ENCODE measurements around the gene S100A9. TPM values are rescaled to one million over a fixed set of nuclear protein-coding genes. Genes with fewer than 3 reads are reported as not detected.

Gene S100A9
- polyA plus RNA-seq, 4 donors, result 57.0 to 509 (median 97.5) TPM

DNA sequence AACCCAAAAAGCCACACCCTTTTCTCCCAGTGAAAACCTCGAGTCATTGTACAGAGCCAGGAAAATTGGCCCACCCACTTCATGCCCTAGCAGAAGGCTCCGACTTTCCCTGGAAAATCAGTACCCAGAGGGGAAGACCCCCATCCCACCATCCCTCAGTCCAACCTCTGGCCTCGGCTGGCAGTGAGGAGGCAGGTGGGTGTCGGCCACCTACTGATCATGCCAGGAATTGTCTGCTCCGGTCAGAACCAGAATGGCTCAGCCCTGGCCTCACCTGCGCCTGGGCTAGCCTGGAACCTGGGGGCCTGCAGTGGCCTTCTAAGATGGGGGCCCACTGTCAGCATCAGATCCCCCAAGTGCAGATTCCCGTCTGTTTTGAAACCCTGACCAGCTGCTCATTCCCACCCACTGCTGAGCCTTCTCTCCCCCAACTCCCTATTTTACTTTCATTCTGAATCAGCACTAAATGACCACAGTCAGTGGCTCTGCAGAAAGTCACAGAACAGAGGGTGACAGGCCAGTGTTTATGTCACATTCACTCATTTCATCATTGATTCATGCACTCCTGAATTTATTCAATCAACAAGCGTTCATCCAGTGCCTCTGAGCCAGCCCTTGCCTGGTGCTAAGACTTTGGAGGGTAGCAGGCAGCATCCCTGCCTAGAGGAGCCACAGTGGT, 3.0 kb upstream of the S100A9 start:
- no peak for DNase-seq
- no peaks in the 10 kb centered on the region for H3K27me3 ChIP-seq (ENCODE audit: control insufficient read depth in 3 of 3, insufficient read depth in 3 of 3, low read length in 3 of 3)
- no peak for FAIRE-seq

DNA sequence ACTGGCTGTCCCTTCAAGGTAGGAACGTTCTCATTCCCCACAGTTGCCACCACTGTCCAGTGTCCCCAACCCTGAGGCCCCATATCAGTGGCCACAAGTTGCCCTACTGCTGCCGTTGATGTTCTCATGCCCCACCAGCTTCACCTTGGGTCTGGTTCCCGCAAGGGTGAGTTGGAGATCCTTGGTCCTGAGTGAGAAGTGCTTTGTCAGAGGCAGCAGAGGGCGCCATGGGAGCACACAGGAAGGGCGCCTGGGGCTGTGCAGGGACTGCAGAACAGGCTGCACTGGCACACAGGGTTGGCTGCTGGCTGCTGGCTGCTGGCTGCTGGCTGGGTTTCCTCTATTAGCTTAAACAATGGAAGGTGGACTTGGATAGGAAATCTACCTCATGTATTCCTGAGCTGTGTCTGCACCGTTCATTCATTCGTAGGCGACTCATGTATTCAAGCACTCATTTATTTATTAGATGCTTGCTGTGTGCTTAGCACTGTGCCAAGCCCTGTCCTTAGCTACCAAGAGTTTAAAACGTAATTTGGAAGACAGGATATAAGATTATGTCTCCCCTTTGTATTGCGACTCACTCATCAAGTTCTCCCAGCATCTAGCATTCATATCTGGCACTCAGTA, 2.1 kb upstream of the S100A9 start:
- WGBS, 3 donors, result 36 to 44% (median 39%) methylated on average over 10 of the region's 10 CpGs
- no peaks in the 10 kb centered on the region for H3K27me3 ChIP-seq (ENCODE audit: control insufficient read depth in 3 of 3, insufficient read depth in 3 of 3, low read length in 3 of 3)
- peak; percentile 56 to 71 for DNase-seq
- peaks cover 0 to 5% of the 10 kb centered on the region in 2 donors for H3K9me3 ChIP-seq (ENCODE audit: control insufficient read depth in 2 of 2, insufficient read depth in 1 of 2, low read depth in 1 of 2, low read length in 1 of 2)
- H3K27ac ChIP-seq (ENCODE audit: low read depth in 1 of 3, low read length in 2 of 3), result no peak overlapping the region
- H3K4me3 ChIP-seq (ENCODE audit: low read depth in 1 of 3, low read length in 3 of 3), result no peak overlapping the region
- no peaks in the 10 kb centered on the region for H3K36me3 ChIP-seq (ENCODE audit: control insufficient read depth in 3 of 3, insufficient read depth in 2 of 3, low read depth in 1 of 3, low read length in 3 of 3)
- FAIRE-seq, result no peak
- H3K4me1 ChIP-seq (ENCODE audit: control insufficient read depth in 3 of 3, insufficient read depth in 2 of 3, low read depth in 1 of 3, low read length in 2 of 3), result peaks cover 0 to 24% (median 0%) of the 10 kb centered on the region in 3 donors

More for the DNA sequence above, 3.0 kb upstream of the S100A9 start:
- Histone ChIP-seq H3K27ac (ENCODE audit: low read depth in 1 of 3, low read length in 2 of 3) (no peak overlapping the region), H3K4me3 (ENCODE audit: low read depth in 1 of 3, low read length in 3 of 3) (no peak overlapping the region), H3K4me1 (ENCODE audit: control insufficient read depth in 3 of 3, insufficient read depth in 2 of 3, low read depth in 1 of 3, low read length in 2 of 3) (peaks cover 0 to 17% (median 0%) of the 10 kb centered on the region in 3 donors), H3K9me3 (ENCODE audit: control insufficient read depth in 2 of 2, insufficient read depth in 1 of 2, low read depth in 1 of 2, low read length in 1 of 2) (peaks cover 0 to 5% of the 10 kb centered on the region in 2 donors), H3K36me3 (ENCODE audit: control insufficient read depth in 3 of 3, insufficient read depth in 2 of 3, low read depth in 1 of 3, low read length in 3 of 3) (no peaks in the 10 kb centered on the region)
- WGBS, 3 donors, result 34 to 63% (median 45%) methylated on average over 8 of the region's 8 CpGs

DNA sequence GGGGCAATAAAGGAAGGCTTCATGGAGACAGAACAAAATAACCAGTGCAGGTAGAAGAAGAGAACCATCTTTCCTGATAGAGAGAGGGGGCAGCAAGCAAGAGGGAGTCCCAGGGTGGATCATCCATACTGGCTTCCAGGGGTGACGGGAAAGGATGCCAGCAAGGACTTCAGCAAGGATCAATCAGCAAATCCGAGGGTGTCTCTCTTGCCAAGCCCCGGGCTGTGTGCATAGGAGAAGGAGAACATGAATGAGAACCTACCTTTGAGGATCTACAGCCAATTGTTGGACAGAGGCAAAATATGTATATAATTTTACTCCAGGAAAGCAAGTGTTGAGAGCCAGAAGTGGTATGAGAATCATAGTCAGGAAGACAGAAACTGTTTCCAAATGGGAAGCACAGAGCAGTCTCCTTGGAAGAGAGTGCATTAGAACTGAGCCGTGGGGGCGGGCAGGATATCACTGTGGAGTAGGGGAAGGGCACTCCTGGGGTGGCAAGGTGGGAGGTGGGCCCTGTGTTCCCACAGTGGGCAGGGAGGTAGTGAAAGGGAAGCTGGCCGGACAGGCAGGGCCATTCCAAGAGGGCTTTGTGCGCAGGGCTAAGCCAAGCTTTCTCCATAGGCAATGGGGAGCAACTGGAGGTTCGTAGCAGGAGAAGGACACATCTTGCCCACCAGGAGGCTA, 1.1 kb upstream of the S100A9 start:
- H3K9me3 ChIP-seq (ENCODE audit: control insufficient read depth in 2 of 2, insufficient read depth in 1 of 2, low read depth in 1 of 2, low read length in 1 of 2), result peaks cover 0 to 5% of the 10 kb centered on the region in 2 donors
- peaks cover 0 to 30% (median 0%) of the 10 kb centered on the region in 3 donors for H3K4me1 ChIP-seq (ENCODE audit: control insufficient read depth in 3 of 3, insufficient read depth in 2 of 3, low read depth in 1 of 3, low read length in 2 of 3)
- no peaks in the 10 kb centered on the region for H3K27me3 ChIP-seq (ENCODE audit: control insufficient read depth in 3 of 3, insufficient read depth in 3 of 3, low read length in 3 of 3)
- no peak overlapping the region for H3K27ac ChIP-seq (ENCODE audit: low read depth in 1 of 3, low read length in 2 of 3)
- DNase-seq (no peak), FAIRE-seq (no peak)
- no peak overlapping the region for H3K4me3 ChIP-seq (ENCODE audit: low read depth in 1 of 3, low read length in 3 of 3)
- WGBS, 3 donors, result 83 to 90% (median 89%) methylated on average over 8 of the region's 8 CpGs
- peaks cover 0 to 2% (median 0%) of the 10 kb centered on the region in 3 donors for H3K36me3 ChIP-seq (ENCODE audit: control insufficient read depth in 3 of 3, insufficient read depth in 2 of 3, low read depth in 1 of 3, low read length in 3 of 3)

DNA sequence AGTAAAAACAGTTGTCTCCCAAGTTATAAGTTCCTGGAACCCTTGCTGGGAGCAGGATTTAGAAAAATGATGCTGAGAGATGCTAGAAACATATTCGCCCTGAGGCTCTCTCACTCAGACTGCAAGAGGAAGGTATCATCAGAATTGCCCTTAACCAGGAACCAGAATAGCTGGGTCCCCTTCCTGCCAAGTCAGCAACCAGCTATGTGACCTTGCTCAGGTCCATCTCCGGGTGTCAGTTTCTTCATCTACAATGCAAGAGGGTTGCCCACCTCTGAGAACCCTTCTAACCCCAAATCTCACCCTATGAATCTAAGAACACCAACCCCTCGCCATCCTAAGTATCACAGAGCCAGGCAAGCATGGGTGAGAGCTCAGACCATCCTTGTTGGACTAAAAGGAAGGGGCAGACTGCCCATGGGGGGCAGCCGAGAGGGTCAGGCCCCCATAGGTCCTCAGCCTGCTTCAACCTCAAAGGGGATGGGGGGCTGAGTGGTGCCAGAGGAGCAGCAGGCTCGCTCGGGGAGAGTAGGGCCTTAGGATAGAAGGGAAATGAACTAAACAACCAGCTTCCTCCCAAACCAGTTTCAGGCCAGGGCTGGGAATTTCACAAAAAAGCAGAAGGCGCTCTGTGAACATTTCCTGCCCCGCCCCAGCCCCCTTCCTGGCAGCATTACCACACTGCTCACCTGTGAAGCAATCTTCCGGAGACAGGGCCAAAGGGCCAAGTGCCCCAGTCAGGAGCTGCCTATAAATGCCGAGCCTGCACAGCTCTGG, 390 bp upstream of the S100A9 start:
- Histone ChIP-seq H3K27ac (ENCODE audit: low read depth in 1 of 3, low read length in 2 of 3) (peak overlapping the region in 1 of 3 donors; percentile 23), H3K4me1 (ENCODE audit: control insufficient read depth in 3 of 3, insufficient read depth in 2 of 3, low read depth in 1 of 3, low read length in 2 of 3) (peaks cover 0 to 35% (median 0%) of the 10 kb centered on the region in 3 donors), H3K4me3 (ENCODE audit: low read depth in 1 of 3, low read length in 3 of 3) (no peak overlapping the region), H3K9me3 (ENCODE audit: control insufficient read depth in 2 of 2, insufficient read depth in 1 of 2, low read depth in 1 of 2, low read length in 1 of 2) (peaks cover 0 to 5% of the 10 kb centered on the region in 2 donors), H3K36me3 (ENCODE audit: control insufficient read depth in 3 of 3, insufficient read depth in 2 of 3, low read depth in 1 of 3, low read length in 3 of 3) (peaks cover 0 to 2% (median 0%) of the 10 kb centered on the region in 3 donors), H3K27me3 (ENCODE audit: control insufficient read depth in 3 of 3, insufficient read depth in 3 of 3, low read length in 3 of 3) (no peaks in the 10 kb centered on the region)
- peak; percentile 34 to 77 for DNase-seq
- FAIRE-seq, result no peak
- 45 to 54% (median 50%) methylated on average over 9 to 10 of the region's 10 CpGs for WGBS, 3 donors

DNA sequence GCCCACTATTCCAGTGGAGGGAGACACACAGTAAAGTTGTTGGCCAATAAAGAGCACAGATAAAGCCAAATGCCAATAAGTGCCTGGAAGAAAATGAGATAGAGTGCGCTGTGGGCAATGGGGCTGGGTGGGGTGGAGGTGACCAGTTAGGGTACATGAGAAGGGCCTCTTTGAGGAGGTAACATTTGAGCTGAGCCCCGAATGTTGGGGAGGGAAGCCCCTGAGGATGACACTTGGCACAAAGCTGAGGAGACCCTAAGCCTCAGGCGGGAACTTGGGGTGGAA, 979 bp downstream of the S100A9 start:
- Histone ChIP-seq H3K4me1 (ENCODE audit: control insufficient read depth in 3 of 3, insufficient read depth in 2 of 3, low read depth in 1 of 3, low read length in 2 of 3) (peaks cover 0 to 49% (median 0%) of the 10 kb centered on the region in 3 donors), H3K36me3 (ENCODE audit: control insufficient read depth in 3 of 3, insufficient read depth in 2 of 3, low read depth in 1 of 3, low read length in 3 of 3) (peaks cover 0 to 2% (median 0%) of the 10 kb centered on the region in 3 donors), H3K27me3 (ENCODE audit: control insufficient read depth in 3 of 3, insufficient read depth in 3 of 3, low read length in 3 of 3) (no peaks in the 10 kb centered on the region), H3K9me3 (ENCODE audit: control insufficient read depth in 2 of 2, insufficient read depth in 1 of 2, low read depth in 1 of 2, low read length in 1 of 2) (peaks cover 0 to 5% of the 10 kb centered on the region in 2 donors), H3K4me3 (ENCODE audit: low read depth in 1 of 3, low read length in 3 of 3) (no peak overlapping the region), H3K27ac (ENCODE audit: low read depth in 1 of 3, low read length in 2 of 3) (no peak overlapping the region)
- no peak for FAIRE-seq
- no peak for DNase-seq
- WGBS, 3 donors, result 91 to 96% (median 91%) methylated on average over 3 of the region's 3 CpGs

DNA sequence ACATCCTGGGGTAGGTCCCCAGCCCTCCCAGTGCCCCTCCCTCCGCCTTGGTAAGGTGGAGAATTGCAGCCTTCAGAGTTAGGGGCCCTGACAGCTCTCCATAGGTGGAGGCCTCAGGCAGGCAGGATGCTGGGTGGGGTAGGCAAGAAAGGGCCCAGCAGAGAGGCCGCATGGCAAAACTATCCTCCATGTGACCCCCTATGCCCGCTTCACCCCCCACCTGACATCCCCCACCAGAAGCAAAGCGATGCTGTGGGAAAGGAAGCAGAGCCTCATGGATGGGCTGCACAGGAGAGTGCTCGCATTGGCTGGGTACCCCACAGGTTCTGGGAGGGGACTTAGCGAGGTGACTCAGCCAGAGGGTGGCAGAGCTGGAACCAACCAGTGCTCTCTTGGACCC, 1.6 kb downstream of the S100A9 start:
- peaks cover 0 to 2% (median 0%) of the 10 kb centered on the region in 3 donors for H3K36me3 ChIP-seq (ENCODE audit: control insufficient read depth in 3 of 3, insufficient read depth in 2 of 3, low read depth in 1 of 3, low read length in 3 of 3)
- no peak for FAIRE-seq
- H3K4me1 ChIP-seq (ENCODE audit: control insufficient read depth in 3 of 3, insufficient read depth in 2 of 3, low read depth in 1 of 3, low read length in 2 of 3), result peaks cover 0 to 55% (median 0%) of the 10 kb centered on the region in 3 donors
- H3K4me3 ChIP-seq (ENCODE audit: low read depth in 1 of 3, low read length in 3 of 3), result no peak overlapping the region
- H3K27me3 ChIP-seq (ENCODE audit: control insufficient read depth in 3 of 3, insufficient read depth in 3 of 3, low read length in 3 of 3), result no peaks in the 10 kb centered on the region
- H3K9me3 ChIP-seq (ENCODE audit: control insufficient read depth in 2 of 2, insufficient read depth in 1 of 2, low read depth in 1 of 2, low read length in 1 of 2), result peaks cover 0 to 5% of the 10 kb centered on the region in 2 donors
- DNase-seq, result no peak
- H3K27ac ChIP-seq (ENCODE audit: low read depth in 1 of 3, low read length in 2 of 3), result no peak overlapping the region
- WGBS, 3 donors, result 87 to 94% (median 92%) methylated on average over 6 of the region's 6 CpGs

DNA sequence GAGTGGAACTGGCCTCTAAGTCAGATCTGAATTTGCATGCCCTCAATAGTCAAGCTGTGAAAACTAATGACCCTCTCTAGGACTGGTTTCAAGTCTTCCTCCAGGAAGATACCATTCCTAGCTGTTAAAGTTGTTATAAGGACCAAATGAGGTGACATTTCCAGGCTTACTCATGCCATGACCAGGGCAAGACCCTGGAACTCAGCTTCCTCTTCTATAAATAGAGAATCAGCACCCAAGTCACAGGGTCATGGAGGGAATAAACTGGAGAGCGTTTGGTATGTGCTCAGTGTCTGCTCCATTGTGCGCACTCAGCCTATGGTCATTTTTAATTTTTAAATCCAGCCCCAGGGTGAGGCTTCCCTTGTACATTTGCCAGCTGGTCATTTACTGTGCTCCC, 2.5 kb downstream of the S100A9 start:
- Histone ChIP-seq H3K4me3 (ENCODE audit: low read depth in 1 of 3, low read length in 3 of 3) (no peak overlapping the region), H3K36me3 (ENCODE audit: control insufficient read depth in 3 of 3, insufficient read depth in 2 of 3, low read depth in 1 of 3, low read length in 3 of 3) (peaks cover 0 to 2% (median 0%) of the 10 kb centered on the region in 3 donors), H3K9me3 (ENCODE audit: control insufficient read depth in 2 of 2, insufficient read depth in 1 of 2, low read depth in 1 of 2, low read length in 1 of 2) (peaks cover 0 to 5% of the 10 kb centered on the region in 2 donors), H3K27ac (ENCODE audit: low read depth in 1 of 3, low read length in 2 of 3) (no peak overlapping the region), H3K27me3 (ENCODE audit: control insufficient read depth in 3 of 3, insufficient read depth in 3 of 3, low read length in 3 of 3) (no peaks in the 10 kb centered on the region), H3K4me1 (ENCODE audit: control insufficient read depth in 3 of 3, insufficient read depth in 2 of 3, low read depth in 1 of 3, low read length in 2 of 3) (peaks cover 0 to 64% (median 0%) of the 10 kb centered on the region in 3 donors)
- DNase-seq (no peak), FAIRE-seq (no peak)
- WGBS, 3 donors, result 82 to 91% (median 88%) methylated on average over 2 of the region's 2 CpGs

Data from small intestine (tissue), 7 donors.